NCI-H1048 (cell line): ENCODE data around the gene GRID2.

Source experiments
- DNase-seq: peaks from one replicate; lab custom pipeline; 2025; lab: John Stamatoyannopoulos, UW

The GRID2 gene

DNA sequence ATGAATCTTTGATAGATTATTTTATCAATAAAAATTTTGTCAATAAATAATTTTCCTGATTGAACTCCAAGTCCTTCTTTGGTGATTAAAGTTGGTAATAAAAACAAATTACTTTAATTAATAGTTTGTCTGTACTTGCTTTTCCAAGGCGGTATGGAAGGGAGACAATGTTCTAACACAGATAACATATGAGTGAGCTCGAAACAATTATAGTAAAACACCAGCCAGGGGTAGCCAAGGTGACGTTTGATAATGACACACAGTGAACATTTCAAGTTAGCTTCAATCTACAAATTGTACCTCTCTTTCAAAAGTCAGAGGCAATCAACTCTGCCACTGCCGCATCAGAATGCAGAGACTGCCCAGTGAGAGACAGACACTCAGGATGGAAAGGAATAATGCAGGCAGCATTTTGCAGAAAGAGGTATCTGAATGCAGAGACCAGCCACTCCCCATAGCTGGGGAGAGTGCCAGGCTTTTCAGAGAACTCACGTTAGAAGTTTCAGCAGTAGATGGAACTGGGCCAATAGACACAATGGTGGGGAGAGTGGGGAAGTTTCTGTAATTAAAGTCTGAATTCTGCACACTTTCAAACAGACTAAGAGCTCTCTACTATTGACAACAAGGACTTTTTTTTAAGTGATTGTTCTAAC is 1506.7 kb downstream of the GRID2 start:
- DNase-seq = no peak

DNA sequence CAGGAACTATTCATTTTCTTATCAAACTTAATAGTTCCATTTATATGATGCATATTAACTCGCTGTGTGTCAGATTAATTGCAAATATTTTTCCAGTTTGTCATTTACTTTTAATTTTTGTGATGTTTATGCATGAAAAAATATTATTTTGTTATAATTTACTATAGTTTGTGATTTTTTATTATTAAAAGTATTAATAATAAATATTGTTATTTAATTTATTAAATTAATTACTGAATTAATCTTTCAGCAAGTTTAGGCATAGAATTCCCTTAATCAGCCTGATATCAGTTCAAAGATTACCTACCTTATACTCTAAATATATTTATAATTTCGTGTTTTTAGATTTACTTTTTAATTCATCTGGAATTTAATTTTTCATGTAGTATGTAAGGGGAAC is 1509.3 kb downstream of the GRID2 start:
- no peak for DNase-seq

DNA sequence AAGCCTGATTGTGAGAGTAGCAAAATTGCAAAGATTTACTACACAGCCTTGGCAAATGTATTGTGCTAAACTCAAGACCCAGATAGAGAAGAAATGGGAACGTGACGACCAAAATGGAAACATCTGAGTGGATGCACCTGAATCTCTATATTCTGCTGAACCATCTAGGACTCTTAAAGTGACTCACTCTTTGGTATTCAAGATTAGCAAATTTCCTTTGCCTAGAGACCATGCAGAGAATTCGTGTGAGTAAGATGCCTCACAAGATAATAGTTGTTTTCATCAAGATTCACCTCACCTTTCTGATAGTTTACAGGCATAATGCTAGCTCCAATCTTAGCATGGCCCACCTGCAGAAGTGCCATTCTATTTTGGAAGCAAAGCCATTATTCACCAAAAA is 1510.4 kb downstream of the GRID2 start:
- DNase-seq = no peak

DNA sequence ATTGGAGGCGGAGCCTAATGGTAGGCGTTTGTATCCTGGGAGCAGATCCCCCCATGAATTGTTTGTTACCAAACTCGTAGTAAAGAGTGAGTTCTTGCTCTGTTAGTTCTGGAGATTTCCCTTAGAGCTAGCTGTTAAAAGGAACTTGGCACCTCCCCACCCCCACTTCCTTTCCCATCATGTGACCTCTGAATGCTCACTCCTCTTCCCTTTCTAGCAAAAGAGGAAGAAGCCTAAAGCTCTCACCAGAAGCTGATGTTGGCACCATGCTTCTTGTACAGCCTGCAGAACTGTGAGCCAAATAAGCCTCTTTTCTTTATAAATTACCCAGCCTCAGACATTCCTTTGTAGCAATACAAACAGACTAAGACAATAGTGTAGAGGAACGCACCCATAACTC is 1511.0 kb downstream of the GRID2 start:
- DNase-seq = no peak
